SU-DHL-6 (cell line): ENCODE data around the gene TMED9.

ENCODE experiments used
- CTCF ChIP-seq: fragments of 200-600 bp; sonication (generic); IDR thresholded peaks from one replicate; pipeline ENCODE4 v1.5.1; 2017; ENCODE audit warnings: antibody characterized with exemption, mild to moderate bottlenecking, low read length, moderate library complexity; ENCODE audit not compliant: insufficient read depth, poor library complexity, severe bottlenecking
- EZH2phosphoT487 ChIP-seq: fragments of 200-600 bp; sonication (generic), shearing (Covaris generic); conservative IDR thresholded peaks from 2 replicates; pipeline ENCODE4 v1.6.1; 2018; ENCODE audit warnings: mild to moderate bottlenecking, antibody characterized with exemption, low read length, moderate library complexity, mixed read lengths

DNA sequence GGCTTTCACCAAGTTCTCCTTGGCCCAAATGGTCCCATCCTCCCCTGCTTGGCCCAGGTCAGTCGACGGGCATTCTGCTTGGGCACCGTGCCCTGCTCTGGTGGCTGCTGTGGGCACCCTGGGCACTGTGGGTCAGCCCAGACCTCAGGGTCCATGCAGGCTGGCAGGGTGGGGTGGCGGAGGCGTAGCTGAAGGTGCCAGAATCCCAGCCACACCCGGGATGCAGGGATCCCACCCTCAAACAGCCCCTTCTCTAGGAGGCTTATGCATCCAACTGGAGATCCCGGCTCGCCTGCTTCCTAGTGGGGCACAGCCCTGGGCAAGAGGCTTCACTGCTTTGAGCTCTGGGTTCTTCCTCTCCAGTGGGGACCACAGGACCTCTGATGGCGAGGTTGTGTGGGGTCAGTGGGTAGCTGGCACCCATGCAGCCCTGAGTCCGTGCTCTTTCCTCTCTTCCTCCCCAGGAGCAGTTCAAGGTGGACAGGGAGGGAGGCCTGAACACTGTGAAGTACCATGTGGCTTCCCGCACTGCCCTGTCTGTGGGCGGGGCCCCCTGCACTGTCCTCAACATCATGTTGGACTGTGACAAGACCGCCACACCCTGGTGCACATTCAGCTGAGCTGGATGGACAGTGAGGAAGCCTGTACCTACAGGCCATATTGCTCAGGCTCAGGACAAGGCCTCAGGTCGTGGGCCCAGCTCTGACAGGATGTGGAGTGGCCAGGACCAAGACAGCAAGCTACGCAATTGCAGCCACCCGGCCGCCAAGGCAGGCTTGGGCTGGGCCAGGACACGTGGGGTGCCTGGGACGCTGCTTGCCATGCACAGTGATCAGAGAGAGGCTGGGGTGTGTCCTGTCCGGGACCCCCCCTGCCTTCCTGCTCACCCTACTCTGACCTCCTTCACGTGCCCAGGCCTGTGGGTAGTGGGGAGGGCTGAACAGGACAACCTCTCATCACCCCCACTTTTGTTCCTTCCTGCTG, 17.4 kb downstream of the TMED9 start:
- TF ChIP-seq CTCF (no peak), EZH2phosphoT487 (no peak)
